Vagina (tissue), 2 donors: ENCODE measurements around the gene SLC39A11.

Experiments
- POLR2A ChIP-seq, 2 donors: fragments of 450-650 bp; IDR thresholded peaks; one replicate each; pipeline ENCODE4 v1.6.1; 2017; ENCODE audit warnings: antibody characterized with exemption in 2 of 2, mild to moderate bottlenecking in 2 of 2, moderate library complexity in 2 of 2
- TF ChIP-seq, protein P1 (sequence below), 3 experiments: fragments of 450-650 bp in 2 of 3; fragments of 200-600 bp in 1 of 3; sonication (generic) in 1 of 3; IDR thresholded peaks; one replicate each; pipeline ENCODE4 v1.5.1; 2017 to 2019; ENCODE audit warnings: antibody characterized with exemption in 3 of 3, mild to moderate bottlenecking in 2 of 3, moderate library complexity in 2 of 3

DNA sequence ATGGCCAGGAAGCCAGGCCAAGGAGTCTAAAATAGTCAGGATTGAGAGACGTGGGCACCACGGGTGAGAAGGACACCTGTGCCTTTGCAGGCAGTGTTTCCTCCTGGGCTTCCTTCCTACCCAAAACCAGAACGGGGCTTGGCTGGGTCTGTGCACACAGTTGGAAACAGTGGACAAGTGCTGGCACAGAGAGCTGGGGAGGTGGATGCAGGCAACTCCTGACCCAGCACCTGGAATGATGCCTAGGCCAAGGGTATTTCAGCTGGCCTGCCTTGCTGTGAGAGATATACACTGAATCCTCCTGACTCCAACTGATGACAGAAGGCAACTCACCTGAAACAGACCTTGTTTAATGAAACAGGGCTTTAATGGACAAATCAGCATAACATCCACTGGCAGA lies 186.2 kb downstream of the SLC39A11 start:
- TF ChIP-seq, protein P1, sequence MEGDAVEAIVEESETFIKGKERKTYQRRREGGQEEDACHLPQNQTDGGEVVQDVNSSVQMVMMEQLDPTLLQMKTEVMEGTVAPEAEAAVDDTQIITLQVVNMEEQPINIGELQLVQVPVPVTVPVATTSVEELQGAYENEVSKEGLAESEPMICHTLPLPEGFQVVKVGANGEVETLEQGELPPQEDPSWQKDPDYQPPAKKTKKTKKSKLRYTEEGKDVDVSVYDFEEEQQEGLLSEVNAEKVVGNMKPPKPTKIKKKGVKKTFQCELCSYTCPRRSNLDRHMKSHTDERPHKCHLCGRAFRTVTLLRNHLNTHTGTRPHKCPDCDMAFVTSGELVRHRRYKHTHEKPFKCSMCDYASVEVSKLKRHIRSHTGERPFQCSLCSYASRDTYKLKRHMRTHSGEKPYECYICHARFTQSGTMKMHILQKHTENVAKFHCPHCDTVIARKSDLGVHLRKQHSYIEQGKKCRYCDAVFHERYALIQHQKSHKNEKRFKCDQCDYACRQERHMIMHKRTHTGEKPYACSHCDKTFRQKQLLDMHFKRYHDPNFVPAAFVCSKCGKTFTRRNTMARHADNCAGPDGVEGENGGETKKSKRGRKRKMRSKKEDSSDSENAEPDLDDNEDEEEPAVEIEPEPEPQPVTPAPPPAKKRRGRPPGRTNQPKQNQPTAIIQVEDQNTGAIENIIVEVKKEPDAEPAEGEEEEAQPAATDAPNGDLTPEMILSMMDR (IDR thresholded peaks at IDR 0.05) = no peak
- no peak for TF ChIP-seq POLR2A (IDR thresholded peaks at IDR 0.05)
